DND-41 (cell line): ENCODE results near the gene PDXP.

Experiments used
- ATAC-seq: fragments of 200-7000 bp; cut with Tn5 transposase; 3 replicates; pipeline ENCODE4 v1.9.1; 2021; ENCODE audit warnings: low read depth; ENCODE audit not compliant: insufficient read depth
- DNase-seq: peaks from one replicate; pipeline ENCODE4 v3.0.0-alpha.2; 2020
- H2AFZ ChIP-seq: 2 replicates; pipeline ENCODE4 v1.6.0; 2012; ENCODE audit warnings: low read depth, low read length
- H3K27ac ChIP-seq: 2 replicates; pipeline ENCODE4 v1.5.1; 2012; ENCODE audit warnings: low read length, inconsistent platforms
- H3K27me3 ChIP-seq: fragments of 200-600 bp; sonication (generic); 2 replicates; pipeline ENCODE4 v1.6.0; 2012; ENCODE audit warnings: low read length, mild to moderate bottlenecking, inconsistent platforms; ENCODE audit not compliant: insufficient read depth, poor library complexity
- H3K36me3 ChIP-seq: 2 replicates; pipeline ENCODE4 v1.5.1; 2012; ENCODE audit warnings: low read length, inconsistent platforms; ENCODE audit not compliant: insufficient read depth
- H3K4me1 ChIP-seq: 2 replicates; pipeline ENCODE4 v1.5.1; 2012; ENCODE audit warnings: mild to moderate bottlenecking, low read length; ENCODE audit not compliant: insufficient read depth
- H3K4me2 ChIP-seq: 2 replicates; pipeline ENCODE4 v1.6.0; 2012; ENCODE audit warnings: mild to moderate bottlenecking, moderate library complexity, low read length, inconsistent platforms; ENCODE audit not compliant: insufficient read depth
- H3K4me3 ChIP-seq, 2 experiments: fragments of 200-600 bp in 1 of 2; shearing (Covaris generic) in 1 of 2; 2 replicates each; pipeline ENCODE4 v1.5.1; 2012 to 2016; ENCODE audit warnings: inconsistent platforms in 2 of 2, low read length in 2 of 2, mild to moderate bottlenecking in 2 of 2, low read depth in 1 of 2, moderate library complexity in 1 of 2
- H3K79me2 ChIP-seq: 2 replicates; pipeline ENCODE4 v1.6.0; 2012; ENCODE audit warnings: low read length, inconsistent platforms; ENCODE audit not compliant: insufficient read depth
- H3K9ac ChIP-seq: 2 replicates; pipeline ENCODE4 v1.6.0; 2012; ENCODE audit warnings: low read depth, mild to moderate bottlenecking, inconsistent platforms, low read length, moderate library complexity
- H3K9me3 ChIP-seq: 2 replicates; pipeline ENCODE4 v1.5.1; 2012; ENCODE audit warnings: low read length, moderate library complexity, mild to moderate bottlenecking, inconsistent platforms; ENCODE audit not compliant: insufficient read depth, severe bottlenecking
- H4K20me1 ChIP-seq: 2 replicates; pipeline ENCODE4 v1.6.0; 2012; ENCODE audit warnings: low read length; ENCODE audit not compliant: insufficient read depth
- CTCF ChIP-seq: IDR thresholded peaks from 2 replicates; pipeline ENCODE4 v1.5.1; 2012; ENCODE audit warnings: borderline replicate concordance, low read length, moderate library complexity, mild to moderate bottlenecking; ENCODE audit not compliant: poor library complexity, severe bottlenecking; ENCODE audit errors: extremely low read depth
- EZH2 ChIP-seq: IDR thresholded peaks from 3 replicates; pipeline ENCODE4 v1.6.1; 2012; ENCODE audit warnings: borderline replicate concordance, low read depth, mild to moderate bottlenecking, moderate library complexity, low read length, inconsistent platforms; ENCODE audit not compliant: severe bottlenecking

The PDXP gene

GRCh38 chr22:37647317-37647716 lies 11.2 kb upstream of the PDXP start:
- Histone ChIP-seq H3K27me3 (no peaks in the 10 kb centered on the region), H3K9ac (no peak overlapping the region), H3K27ac (no peak overlapping the region), H3K9me3 (no peaks in the 10 kb centered on the region), H3K36me3 (peaks cover 7% of the 10 kb centered on the region; the same call in 1 of the 2 replicates), H3K79me2 (no peaks in the 10 kb centered on the region), H3K4me3 (no peak overlapping the region), H3K4me2 (no peak overlapping the region), H3K4me1 (no peaks in the 10 kb centered on the region), H2AFZ (no peak overlapping the region), H4K20me1 (no peaks in the 10 kb centered on the region)
- ATAC-seq, result no peak
- DNase-seq, result no peak
- TF ChIP-seq CTCF (no peak), EZH2 (no peak)

- no peak overlapping the region for H3K4me2 ChIP-seq
- H3K36me3 ChIP-seq, result peaks cover 7% of the 10 kb centered on the region; the same call in 1 of the 2 replicates
- no peaks in the 10 kb centered on the region for H3K79me2 ChIP-seq
- no peak overlapping the region for H2AFZ ChIP-seq
- no peaks in the 10 kb centered on the region for H3K9me3 ChIP-seq
- DNase-seq, result no peak
- TF ChIP-seq CTCF (no peak), EZH2 (no peak)
- H3K27ac ChIP-seq, result no peak overlapping the region
- H3K9ac ChIP-seq, result no peak overlapping the region
- H4K20me1 ChIP-seq, result no peaks in the 10 kb centered on the region
- ATAC-seq, result no peak
- H3K27me3 ChIP-seq, result no peaks in the 10 kb centered on the region
- no peaks in the 10 kb centered on the region for H3K4me1 ChIP-seq
- no peak overlapping the region for H3K4me3 ChIP-seq
These were observed 10.6 kb upstream of the PDXP start for GRCh38 chr22:37647928-37648327.

GRCh38 chr22:37650463-37651136 lies 7.9 kb upstream of the PDXP start:
- Histone ChIP-seq H3K79me2 (no peaks in the 10 kb centered on the region), H2AFZ (no peak overlapping the region), H3K4me3 (no peak overlapping the region), H3K27me3 (no peaks in the 10 kb centered on the region), H4K20me1 (no peaks in the 10 kb centered on the region), H3K36me3 (peaks cover 5% of the 10 kb centered on the region; the same call in 1 of the 2 replicates), H3K9me3 (no peaks in the 10 kb centered on the region), H3K9ac (no peak overlapping the region), H3K4me1 (no peaks in the 10 kb centered on the region), H3K4me2 (no peak overlapping the region), H3K27ac (no peak overlapping the region)
- no peak for TF ChIP-seq CTCF
- TF ChIP-seq EZH2, result no peak
- ATAC-seq (no peak), DNase-seq (no peak)
